GM12878 (cell line): ENCODE data around the gene GNGT1.

Experiments used
- ATF2 ChIP-seq: IDR thresholded peaks from 2 replicates; pipeline ENCODE4 v1.6.1; 2012; ENCODE audit warnings: low read length, inconsistent platforms
- ATF3 ChIP-seq: IDR thresholded peaks from 2 replicates; pipeline ENCODE4 v1.6.1; 2011; ENCODE audit warnings: low read depth, mild to moderate bottlenecking, low read length, moderate library complexity, borderline replicate concordance; ENCODE audit errors: extremely low read depth
- BCL11A ChIP-seq: IDR thresholded peaks from 2 replicates; pipeline ENCODE4 v1.6.1; 2011; ENCODE audit warnings: low read depth, low read length
- BHLHE40 ChIP-seq, 2 experiments: fragments of 450-650 bp in 1 of 2; IDR thresholded peaks; 2 replicates each; pipeline ENCODE4 v1.6.1; 2011 to 2017; ENCODE audit warnings: low read depth in 2 of 2, borderline replicate concordance in 1 of 2, improper control_type of control experiment in 1 of 2, low read length in 1 of 2, mild to moderate bottlenecking in 1 of 2
- BRCA1 ChIP-seq: IDR thresholded peaks from 2 replicates; pipeline ENCODE4 v1.6.1; 2011; ENCODE audit warnings: low read depth, low read length, improper control_type of control experiment
- CTCF ChIP-seq, 3 experiments: IDR thresholded peaks in 2 of 3; conservative IDR thresholded peaks in 1 of 3; 2 replicates each; pipeline ENCODE4 v1.5.1; 2011; ENCODE audit warnings: low read depth in 3 of 3, low read length in 3 of 3, mild to moderate bottlenecking in 3 of 3, control low read depth in 2 of 3, moderate library complexity in 2 of 3, inconsistent platforms in 1 of 3, mixed read lengths in 1 of 3; ENCODE audit not compliant: control insufficient read depth in 2 of 3, insufficient read depth in 1 of 3; ENCODE audit errors: extremely low read depth in 1 of 3
- EZH2 ChIP-seq: IDR thresholded peaks from 2 replicates; pipeline ENCODE4 v1.6.1; 2012; ENCODE audit warnings: low read depth, mild to moderate bottlenecking, control low read depth, inconsistent platforms, low read length, borderline replicate concordance; ENCODE audit not compliant: control insufficient read depth
- POLR2A ChIP-seq: IDR thresholded peaks from 2 replicates; pipeline ENCODE4 v1.6.1; 2011; ENCODE audit warnings: low read depth, mild to moderate bottlenecking, low read length
- RBBP5 ChIP-seq: fragments of 200-600 bp; sonication (generic); conservative IDR thresholded peaks from 2 replicates; pipeline ENCODE4 v1.6.1; 2016
- REST ChIP-seq: IDR thresholded peaks from 2 replicates; pipeline ENCODE4 v1.6.1; 2012; ENCODE audit warnings: mild to moderate bottlenecking, low read depth, low read length
- RUNX3 ChIP-seq: IDR thresholded peaks from 2 replicates; pipeline ENCODE4 v1.6.1; 2012; ENCODE audit warnings: low read length, inconsistent platforms
- YBX1 ChIP-seq: fragments of 450-650 bp; IDR thresholded peaks from 2 replicates; pipeline ENCODE4 v1.6.1; 2016; ENCODE audit warnings: antibody characterized with exemption
- YY1 ChIP-seq: IDR thresholded peaks from 2 replicates; pipeline ENCODE4 v1.6.1; 2011; ENCODE audit warnings: low read depth, mild to moderate bottlenecking, low read length

- TF ChIP-seq CTCF (IDR thresholded peaks at IDR 0.05 in 2 of 3, conservative IDR thresholded peaks at IDR 0.05 in 1 of 3; ENCODE audit: control insufficient read depth in 2 of 3, extremely low read depth in 1 of 3, insufficient read depth in 1 of 3, low read depth in 3 of 3, low read length in 3 of 3) (no peak), BRCA1 (no peak), POLR2A (no peak), YY1 (no peak), REST (no peak), ATF2 (no peak), BHLHE40 (IDR thresholded peaks at IDR 0.05; ENCODE audit: borderline replicate concordance in 1 of 2, low read depth in 2 of 2, low read length in 1 of 2) (no peak), RUNX3 (no peak), EZH2 (no peak), YBX1 (no peak), RBBP5 (no peak), BCL11A (no peak), ATF3 (no peak)
Measured at GRCh38 chr7:93958216-93958615, 51.8 kb downstream of the GNGT1 start.
